Renal pelvis (tissue), 4 donors: ENCODE data around the gene TUBA3C. TPM values are rescaled to one million over a fixed set of nuclear protein-coding genes. Genes with fewer than 3 reads are reported as not detected.

ENCODE experiments used
- DNase-seq: peaks from one replicate; pipeline ENCODE4 v3.0.0-alpha.2; 2013
- polyA plus RNA-seq, 3 donors: library from polyadenylated mRNA; unstranded; fragments of 120-200 nt; gene quantifications; one replicate each; pipeline ENCODE4 v1.2.1, GENCODE V29; 2013; ENCODE audit not compliant: insufficient read length in 3 of 3

Gene TUBA3C
- polyA plus RNA-seq, 3 donors: not detected

DNA sequence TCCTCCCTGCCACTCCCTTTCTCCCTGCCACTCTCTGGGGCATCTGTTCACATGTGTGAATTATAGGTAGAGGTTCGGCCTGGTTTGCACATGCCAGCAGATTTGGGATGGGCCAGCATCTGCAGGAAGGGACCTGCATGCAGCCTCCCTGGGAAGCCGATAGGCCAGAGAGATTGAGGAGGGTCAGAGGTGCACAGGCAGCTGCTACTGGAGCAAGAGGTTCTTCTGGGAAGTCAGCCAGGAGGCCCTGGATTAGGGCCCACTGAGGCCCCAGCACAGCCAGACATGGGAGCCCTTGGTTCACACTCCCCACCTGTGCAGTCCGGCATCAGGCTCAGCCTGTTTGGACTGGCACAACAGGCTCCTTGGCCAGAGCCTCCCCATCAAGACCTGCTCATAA is 12.1 kb downstream of the TUBA3C start:
- DNase-seq: no peak

DNA sequence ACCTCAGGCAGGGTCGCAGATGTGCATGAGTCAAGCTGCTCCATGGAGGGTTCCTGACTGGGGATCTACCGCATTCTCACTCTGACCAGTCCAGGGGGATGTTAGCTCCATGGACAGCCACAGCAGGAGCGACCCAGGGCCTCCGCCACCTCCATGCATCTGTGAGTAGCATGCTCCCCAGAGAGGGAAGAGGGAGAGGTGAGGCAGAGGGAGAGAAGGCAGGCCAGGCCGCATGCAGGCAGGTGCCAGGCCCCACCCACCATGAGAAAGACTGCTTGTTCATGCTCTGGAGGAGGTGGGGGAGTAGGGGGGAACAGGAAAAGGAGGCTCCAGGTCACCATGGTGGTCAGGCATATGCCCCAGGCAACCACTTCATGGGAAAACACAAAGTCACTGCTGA is 20.3 kb downstream of the TUBA3C start:
- no peak for DNase-seq

DNA sequence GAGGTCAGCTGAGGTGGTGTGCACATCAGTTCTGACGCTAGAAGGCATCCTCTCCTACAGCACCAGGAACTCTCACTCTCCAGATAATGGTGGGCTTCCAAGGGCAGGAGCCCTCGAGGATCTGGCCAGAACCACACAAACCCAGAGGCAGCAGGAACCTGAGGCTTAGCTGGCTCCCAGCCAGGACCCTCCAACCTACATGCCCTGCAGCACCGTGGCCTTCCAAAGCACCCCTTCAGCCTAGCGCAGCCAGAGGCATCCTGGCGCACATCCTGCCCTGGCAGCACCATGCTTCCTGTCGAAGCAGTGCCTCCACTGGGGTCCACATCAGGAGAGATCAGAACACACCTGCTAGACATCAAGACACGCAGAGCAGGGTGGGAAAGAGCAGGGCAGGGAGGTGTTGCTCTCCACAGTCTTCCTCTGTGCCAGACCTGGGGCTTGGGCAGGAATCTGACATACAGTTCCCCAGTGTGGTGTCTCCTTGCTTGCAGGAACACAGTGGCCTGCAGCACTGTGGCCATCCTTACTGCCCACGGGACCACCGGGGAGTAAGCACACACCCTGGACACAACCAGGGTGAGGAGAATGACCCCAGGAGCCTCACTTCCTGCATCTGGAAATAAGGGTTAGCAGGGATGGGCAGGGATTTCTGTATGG is 21.7 kb downstream of the TUBA3C start:
- DNase-seq: no peak

DNA sequence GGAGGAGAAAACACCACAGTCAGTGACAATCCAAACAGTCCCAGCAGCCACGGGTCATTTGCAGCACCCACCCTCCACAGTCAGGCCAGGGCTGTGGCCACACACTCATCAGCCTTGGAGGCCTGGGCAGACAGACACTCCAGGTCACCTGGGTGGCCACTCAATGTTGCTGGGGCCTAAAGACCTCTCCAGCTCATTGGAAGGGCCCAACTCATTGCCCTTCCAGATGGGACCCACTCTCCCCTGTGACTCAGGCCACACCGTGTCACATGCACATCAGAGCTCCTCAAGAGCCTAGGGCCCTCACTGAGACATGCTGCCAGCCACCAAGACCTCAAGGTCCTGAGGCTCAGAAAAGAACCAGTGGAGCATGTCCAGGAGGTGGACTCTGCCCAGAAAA is 22.4 kb downstream of the TUBA3C start:
- no peak for DNase-seq

DNA sequence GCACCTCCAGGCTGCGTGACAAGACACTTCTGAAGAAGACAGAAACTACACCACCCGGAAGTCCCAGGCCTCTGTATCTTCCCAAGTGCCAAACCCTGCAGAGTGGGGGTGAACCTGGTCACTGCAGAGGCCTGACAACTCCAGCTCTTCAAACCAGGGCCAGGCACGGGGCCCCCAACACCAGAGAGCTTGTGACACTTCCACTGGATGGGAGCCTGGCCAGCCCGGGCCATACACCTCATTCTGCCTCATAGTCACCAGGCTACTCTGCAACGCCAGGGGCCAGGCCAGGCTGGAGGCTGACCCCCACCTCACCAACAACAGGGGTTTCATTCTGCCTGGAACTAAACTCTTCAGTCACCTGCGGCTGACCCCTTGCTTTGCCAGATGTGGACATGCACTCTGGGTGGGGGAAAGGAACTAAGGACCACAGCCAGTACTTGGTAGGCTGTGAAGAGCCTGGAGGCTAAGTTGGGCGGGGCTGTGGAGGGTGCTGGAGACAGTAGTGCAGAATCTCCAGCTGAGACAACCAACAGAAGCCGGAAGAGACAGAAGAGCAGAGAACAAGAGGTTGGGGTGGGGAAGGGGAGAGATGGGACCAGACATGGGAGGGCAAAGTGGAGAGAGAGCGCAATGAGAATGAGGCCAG is 23.0 kb downstream of the TUBA3C start:
- DNase-seq: no peak

DNA sequence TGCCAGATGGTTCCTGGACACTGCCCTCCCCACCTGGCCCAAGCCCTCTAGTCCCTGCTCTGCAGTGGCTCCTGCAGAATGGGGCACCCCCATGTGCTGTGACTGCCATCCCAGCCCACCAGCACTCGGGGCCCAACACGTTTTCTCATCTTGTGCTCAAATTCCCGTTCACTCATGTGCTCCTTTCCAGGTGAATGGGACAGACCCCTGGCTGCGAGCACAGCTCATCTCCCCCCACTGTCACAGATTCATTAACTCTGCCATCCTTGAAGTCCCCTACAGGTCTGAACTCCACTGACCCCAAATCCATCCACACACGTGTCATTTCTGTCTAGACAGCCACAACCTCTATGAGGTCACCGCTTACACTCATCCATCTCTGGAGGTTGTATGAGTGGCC is 23.6 kb downstream of the TUBA3C start:
- DNase-seq: no peak

DNA sequence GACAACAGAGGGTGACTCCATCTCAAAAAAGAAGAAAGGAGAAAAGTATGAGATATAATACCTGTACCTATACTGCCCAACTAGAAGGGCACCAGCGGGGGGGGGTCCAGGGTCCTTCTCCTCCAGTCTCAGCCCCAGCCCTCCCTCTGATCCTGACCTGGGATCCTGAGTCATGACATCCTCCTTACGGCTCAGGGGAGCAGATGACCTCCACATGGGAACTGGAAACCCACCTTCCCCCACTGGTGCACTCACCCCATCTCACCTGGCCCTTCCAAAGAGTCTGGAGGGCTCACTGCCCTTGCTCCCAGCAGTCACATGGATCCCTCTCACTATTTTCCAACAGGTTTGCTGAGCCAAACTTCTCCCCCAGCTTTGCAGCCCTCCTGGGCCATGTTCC is 24.2 kb downstream of the TUBA3C start:
- no peak for DNase-seq

DNA sequence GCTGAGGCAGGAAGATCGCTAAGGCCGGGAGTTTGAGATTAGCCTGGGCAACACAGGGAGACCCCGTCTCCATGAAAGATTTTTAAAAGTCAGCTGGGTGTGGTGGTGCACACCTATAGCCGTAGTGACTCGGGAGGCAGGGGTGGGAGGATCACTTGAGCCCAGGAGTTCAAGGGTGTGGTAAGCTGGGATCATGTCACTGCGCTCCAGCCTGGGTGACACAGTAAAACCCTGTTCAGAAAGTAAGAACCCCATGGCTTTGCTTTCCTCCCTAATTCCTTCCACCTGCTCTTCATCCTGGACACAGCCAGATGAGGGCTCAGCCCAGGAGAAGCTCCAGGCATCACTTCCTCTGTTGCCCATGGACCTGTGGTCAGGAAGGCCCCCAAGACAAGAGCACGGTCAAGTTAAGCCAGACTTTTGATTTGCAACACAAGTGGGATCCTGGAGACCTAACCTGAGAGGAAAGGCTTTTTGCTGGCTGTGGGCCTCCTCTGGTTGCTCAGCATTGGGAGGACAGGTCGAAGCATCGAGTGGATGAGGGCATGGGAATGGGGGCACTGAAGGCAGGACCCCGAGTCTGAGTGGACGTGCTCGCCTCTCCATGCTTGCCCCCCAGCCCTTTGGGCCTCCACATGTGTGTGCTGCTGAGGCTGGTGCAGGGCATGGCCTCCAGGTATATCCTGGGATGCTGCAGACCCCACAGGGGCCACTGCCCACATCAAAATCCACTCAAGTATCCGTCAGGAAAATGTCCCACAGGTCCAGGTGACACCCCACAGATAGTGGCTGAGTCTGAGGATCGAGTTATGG is 25.4 kb downstream of the TUBA3C start:
- DNase-seq: no peak

DNA sequence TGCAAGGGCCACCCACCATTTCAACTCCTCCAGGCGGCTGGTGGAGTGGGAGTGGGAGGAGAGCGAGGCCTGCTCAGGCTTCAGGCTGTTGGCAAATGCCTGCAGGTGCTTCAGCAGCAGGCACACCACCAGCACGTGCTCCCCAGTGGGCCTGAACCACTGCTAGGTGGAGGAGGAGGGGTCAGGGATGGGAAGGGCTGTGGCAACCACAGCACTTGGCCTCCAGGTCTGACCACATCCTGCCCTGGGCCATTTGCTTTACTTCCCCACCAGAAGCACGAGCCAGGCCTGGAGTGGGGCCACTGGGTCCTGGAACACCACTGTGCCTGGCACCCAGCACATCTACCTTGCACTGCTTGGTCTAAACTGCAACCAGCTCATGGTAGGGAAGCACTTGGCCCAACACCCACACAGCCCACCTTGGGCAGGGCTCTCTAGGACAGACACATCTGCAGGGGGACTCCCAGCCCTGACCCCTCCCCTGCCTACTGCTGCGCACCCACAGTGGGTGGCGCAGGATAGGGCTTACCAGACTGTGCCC is 26.2 kb downstream of the TUBA3C start:
- no peak for DNase-seq

DNA sequence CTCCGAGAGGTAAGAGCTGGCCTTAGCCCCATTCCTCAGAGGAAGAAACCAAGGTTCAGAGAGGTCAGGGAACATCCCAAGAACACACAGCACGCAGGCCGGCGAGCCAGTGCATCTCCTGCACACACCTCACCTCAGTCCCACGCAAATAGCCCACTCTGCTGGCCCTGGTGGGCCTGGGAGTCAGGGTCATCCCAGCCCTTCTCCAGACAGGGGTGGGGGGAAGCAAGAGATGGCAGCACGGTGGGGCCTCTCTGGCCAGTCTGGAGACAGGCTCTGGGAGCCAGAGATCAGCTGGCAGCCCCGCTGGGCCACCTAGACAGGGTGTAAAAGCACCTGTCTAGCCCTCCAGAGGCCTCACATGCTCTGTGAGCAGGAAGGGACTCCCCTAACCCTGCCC is 26.8 kb downstream of the TUBA3C start:
- no peak for DNase-seq

DNA sequence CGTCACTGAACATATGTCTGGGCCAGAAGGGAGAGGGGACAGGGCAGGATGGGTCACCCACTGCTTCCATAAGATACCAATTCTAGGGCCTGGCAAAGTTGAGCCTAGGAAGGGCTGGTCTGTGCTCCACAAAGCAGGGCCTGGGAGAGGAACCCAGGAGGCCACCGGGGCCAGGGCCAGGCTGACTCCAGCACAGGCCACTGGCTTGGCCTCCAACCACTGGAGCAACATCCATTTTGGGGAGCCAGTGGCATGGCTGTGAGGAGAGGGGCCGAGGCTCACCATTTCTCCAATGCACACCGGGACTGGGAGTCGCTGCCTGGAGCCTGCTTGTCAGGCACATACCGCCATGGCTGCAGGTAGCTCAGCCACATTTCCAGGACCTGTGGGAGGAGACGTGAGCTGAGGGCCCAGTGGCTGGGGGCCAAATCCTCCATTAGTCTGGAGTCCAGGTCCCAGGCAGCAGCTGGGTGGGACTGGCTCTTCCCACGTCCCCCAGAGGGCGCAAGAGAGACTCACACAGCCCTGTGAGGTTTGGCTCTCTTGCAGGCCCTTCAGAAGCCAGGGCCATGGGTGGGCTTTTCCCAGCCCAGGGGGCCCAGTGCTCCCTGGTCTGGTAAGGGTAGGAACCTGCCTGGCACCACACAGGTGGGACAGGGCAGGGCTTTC is 27.7 kb downstream of the TUBA3C start:
- DNase-seq: no peak

DNA sequence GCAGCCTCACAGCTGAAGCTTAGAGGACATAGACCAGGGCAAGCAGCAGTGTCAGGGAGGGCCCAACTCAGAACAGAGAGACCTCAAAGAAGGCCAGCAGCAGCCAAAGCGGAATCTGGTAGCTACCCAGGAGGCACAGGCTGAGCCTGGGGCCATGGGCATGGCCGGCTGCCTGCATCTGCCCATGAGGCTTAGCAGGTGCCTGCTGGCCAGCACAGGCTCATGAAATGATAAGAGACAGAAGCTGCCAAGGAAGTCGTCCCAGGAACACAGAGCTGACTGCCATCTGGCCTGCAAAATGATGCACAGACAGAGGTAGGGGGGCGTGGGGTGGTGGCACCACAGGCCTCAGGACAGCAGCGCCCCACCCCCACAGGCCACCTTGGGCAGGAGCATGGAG is 29.2 kb downstream of the TUBA3C start:
- DNase-seq: no peak

DNA sequence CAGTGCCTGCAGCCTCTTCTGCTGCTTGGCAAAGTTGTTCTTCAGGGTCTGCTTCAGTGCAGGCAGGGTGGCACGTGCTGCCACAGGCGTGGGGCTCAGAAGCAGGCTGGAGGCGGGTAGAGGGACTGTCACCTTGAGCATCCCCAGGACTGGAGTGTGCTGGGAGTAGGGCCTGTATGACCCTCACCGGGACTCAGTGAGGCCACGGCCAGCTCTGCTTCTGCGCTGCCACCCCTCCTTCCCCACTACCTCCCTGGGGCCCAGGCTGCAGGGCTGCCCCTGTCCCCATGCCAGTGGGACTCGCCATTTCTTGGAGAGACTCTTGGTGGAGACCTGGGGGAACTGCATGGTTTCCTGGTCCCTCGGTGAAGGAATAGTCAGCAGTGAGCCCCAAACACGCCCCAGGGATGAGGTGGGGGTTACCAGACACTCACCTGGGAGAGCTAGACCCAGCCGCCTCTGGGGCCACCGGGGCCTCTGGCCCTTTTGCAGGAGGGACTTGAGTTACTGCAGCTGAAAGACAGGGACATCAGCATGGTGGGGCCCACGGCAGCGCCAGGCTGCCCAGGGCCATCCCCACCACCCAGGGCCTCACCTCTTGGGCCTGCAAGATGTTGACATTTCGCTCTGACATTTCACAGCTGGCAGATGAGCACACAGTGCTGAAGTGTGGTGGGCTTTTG is 29.9 kb downstream of the TUBA3C start:
- no peak for DNase-seq

DNA sequence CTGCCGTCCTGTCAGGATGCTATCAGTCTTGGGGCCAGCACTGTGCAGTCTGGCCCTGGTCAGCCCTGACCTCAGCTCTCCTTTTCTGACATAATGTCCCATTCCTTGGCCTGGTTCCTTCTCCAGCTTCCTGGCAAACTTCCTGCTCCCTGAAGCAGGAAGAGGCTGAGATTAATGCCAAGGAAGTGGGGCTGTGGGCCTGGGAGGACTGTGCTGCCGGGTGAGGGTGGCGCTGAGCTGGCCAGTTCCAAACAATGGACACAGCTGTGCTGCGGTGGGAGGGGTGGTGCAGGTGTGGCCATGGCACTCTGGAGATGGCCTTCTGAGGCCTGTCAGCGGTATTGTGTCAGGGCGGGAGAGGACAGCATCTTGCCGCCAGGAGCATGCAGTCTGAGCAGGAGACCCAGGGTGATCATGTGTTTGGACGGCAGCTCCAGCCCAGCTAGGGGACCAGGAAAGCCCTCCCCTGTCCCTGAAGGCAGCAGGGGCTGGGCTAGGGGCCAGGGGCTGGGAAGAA is 30.9 kb downstream of the TUBA3C start:
- no peak for DNase-seq

DNA sequence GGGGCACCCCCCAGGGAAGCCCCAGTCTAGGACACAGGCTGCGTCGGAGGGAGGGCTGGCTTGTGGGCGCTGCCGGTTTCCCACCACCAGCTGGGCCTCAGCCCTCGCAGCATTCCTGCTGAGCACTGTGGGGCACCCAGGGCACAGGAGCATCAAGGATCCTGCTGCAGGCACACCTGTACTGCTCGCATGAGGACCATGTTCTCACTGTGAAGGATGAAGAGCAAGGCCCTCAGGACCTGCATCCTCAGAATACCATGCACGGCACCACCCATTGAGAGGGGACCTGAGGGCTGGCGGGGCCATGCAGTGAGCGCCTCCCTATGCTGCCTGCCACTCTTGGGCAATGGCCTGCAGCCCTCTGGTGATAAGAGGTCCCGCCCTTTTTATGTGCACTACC is 31.4 kb downstream of the TUBA3C start:
- no peak for DNase-seq

DNA sequence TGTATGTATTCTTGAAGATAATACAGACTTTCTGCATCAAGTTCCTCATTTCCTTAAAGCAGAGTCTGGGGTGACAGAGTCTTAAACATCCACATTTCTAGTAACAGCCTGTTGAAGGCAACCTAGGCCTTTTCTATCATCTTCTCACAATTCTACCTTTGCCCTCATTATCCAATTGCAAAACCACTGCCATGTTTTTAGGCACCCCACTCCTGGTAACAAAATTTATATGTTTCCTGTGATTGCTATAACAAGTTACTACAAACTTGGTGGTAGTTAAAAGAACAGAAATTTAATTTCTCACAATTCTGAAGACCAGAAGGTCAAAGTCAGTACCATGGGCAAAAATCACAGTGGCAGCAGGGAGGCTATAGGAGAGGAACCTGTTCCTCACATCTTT is 33.1 kb downstream of the TUBA3C start:
- DNase-seq: no peak
